PC-9 (cell line): ENCODE data around the gene MRPS10. TPM values are rescaled to one million over a fixed set of nuclear protein-coding genes. Genes with fewer than 3 reads are reported as not detected.

ENCODE experiments used
- BruUV-seq: library from RNA; stranded (reverse); fragments of 400-500 nt; replicated peaks from 2 replicates; lab custom pipeline; 2021; lab: Mats Ljungman, UMichigan
- CTCF ChIA-PET: fragments of 300-600 bp; sonication (Branson Sonifier 250); formaldehyde crosslinking; loops from one replicate; lab custom pipeline; 2022; ENCODE audit warnings: antibody characterized with exemption; lab: Charles Lee
- POLR2A ChIA-PET: fragments of 300-600 bp; sonication (Branson Sonifier 250); formaldehyde crosslinking; loops from one replicate; lab custom pipeline; 2022; ENCODE audit warnings: antibody characterized with exemption; ENCODE audit not compliant: unreplicated experiment; lab: Charles Lee
- DNase-seq, 2 experiments: peaks; one replicate each; pipeline versions ENCODE4 v3.0.0 to v3.0.0-alpha.2; 2015 to 2022; ENCODE audit warnings: mixed read lengths in 1 of 2
- H2AFZ ChIP-seq: fragments of 200-600 bp; sonication (generic); 2 replicates; pipeline ENCODE4 v1.8.1; 2017; ENCODE audit warnings: antibody characterized with exemption
- H3F3A ChIP-seq: fragments of 200-600 bp; sonication (generic); 2 replicates; pipeline ENCODE4 v1.8.1; 2017; ENCODE audit warnings: antibody characterized with exemption, mild to moderate bottlenecking, low read depth; ENCODE audit not compliant: insufficient read depth
- H3K27ac ChIP-seq: fragments of 200-600 bp; sonication (generic); 2 replicates; pipeline ENCODE4 v1.6.1; 2016; ENCODE audit warnings: mixed run types
- H3K27me3 ChIP-seq: fragments of 200-600 bp; sonication (generic); 2 replicates; pipeline ENCODE4 v1.6.1; 2016; ENCODE audit warnings: low read depth, mixed run types; ENCODE audit not compliant: insufficient read depth
- H3K36me3 ChIP-seq: fragments of 200-600 bp; sonication (generic); 2 replicates; pipeline ENCODE4 v1.6.1; 2016; ENCODE audit warnings: low read depth, mixed run types
- H3K4me1 ChIP-seq: fragments of 200-600 bp; sonication (generic); replicated peaks from 2 replicates; pipeline ENCODE4 v1.6.1; 2016; ENCODE audit warnings: mixed run types; ENCODE audit not compliant: insufficient read depth
- H3K4me2 ChIP-seq: fragments of 200-600 bp; sonication (generic); 2 replicates; pipeline ENCODE4 v1.6.1; 2017; ENCODE audit warnings: mixed run types
- H3K4me3 ChIP-seq: fragments of 200-600 bp; sonication (generic); 2 replicates; pipeline ENCODE4 v1.6.1; 2016; ENCODE audit warnings: mixed run types
- H3K79me2 ChIP-seq: fragments of 200-600 bp; sonication (generic); 2 replicates; pipeline ENCODE4 v1.6.1; 2017; ENCODE audit warnings: low read depth, mixed run types
- H3K9me2 ChIP-seq: fragments of 200-600 bp; sonication (generic); 2 replicates; pipeline ENCODE4 v1.8.1; 2017; ENCODE audit warnings: mild to moderate bottlenecking; ENCODE audit not compliant: insufficient read depth
- H3K9me3 ChIP-seq: fragments of 200-600 bp; sonication (generic); 2 replicates; pipeline ENCODE4 v1.8.1; 2016; ENCODE audit warnings: low read depth; ENCODE audit not compliant: insufficient read depth
- H4K20me1 ChIP-seq: fragments of 200-600 bp; sonication (generic); 2 replicates; pipeline ENCODE4 v1.8.1; 2017; ENCODE audit not compliant: insufficient read depth
- EZH2 ChIP-seq: fragments of 200-600 bp; sonication (generic); IDR thresholded peaks from 2 replicates; pipeline ENCODE4 v1.8.0; 2017; ENCODE audit warnings: antibody characterized with exemption, low read depth
- intact Hi-C: fragments of 100-400 bp; cut with micrococcal nuclease; formaldehyde crosslinking; loops from one replicate; pipeline ENCODE4 v1.10.0; 2022; ENCODE audit not compliant: unreplicated experiment
- total RNA-seq: library from RNA; stranded (reverse); gene quantifications from 2 replicates; pipeline ENCODE4 v1.2.3, GENCODE V29; 2021
- TF ChIP-seq, protein P1 (sequence below): fragments of 200-600 bp; sonication (generic); conservative IDR thresholded peaks from 2 replicates; pipeline ENCODE4 v1.6.1; 2017; ENCODE audit warnings: mixed run types, antibody characterized with exemption, mild to moderate bottlenecking, moderate library complexity

The MRPS10 gene
- total RNA-seq, 1 experiment from 2014 or later = 56.5 TPM

GRCh38 chr6:42236030-42236429 lies 18.4 kb upstream of the MRPS10 start:
- no peaks in the 10 kb centered on the region for H3K36me3 ChIP-seq
- no peaks in the 10 kb centered on the region for H3K27me3 ChIP-seq
- H2AFZ ChIP-seq = no peak overlapping the region
- H3F3A ChIP-seq = peaks cover 21% of the 10 kb centered on the region
- no peaks in the 10 kb centered on the region for H3K9me2 ChIP-seq
- H3K4me1 ChIP-seq = peaks cover 24% of the 10 kb centered on the region
- no peak for TF ChIP-seq EZH2
- TF ChIP-seq, protein P1, sequence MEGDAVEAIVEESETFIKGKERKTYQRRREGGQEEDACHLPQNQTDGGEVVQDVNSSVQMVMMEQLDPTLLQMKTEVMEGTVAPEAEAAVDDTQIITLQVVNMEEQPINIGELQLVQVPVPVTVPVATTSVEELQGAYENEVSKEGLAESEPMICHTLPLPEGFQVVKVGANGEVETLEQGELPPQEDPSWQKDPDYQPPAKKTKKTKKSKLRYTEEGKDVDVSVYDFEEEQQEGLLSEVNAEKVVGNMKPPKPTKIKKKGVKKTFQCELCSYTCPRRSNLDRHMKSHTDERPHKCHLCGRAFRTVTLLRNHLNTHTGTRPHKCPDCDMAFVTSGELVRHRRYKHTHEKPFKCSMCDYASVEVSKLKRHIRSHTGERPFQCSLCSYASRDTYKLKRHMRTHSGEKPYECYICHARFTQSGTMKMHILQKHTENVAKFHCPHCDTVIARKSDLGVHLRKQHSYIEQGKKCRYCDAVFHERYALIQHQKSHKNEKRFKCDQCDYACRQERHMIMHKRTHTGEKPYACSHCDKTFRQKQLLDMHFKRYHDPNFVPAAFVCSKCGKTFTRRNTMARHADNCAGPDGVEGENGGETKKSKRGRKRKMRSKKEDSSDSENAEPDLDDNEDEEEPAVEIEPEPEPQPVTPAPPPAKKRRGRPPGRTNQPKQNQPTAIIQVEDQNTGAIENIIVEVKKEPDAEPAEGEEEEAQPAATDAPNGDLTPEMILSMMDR = no peak
- no peak overlapping the region for H3K4me2 ChIP-seq
- no peak overlapping the region for H3K27ac ChIP-seq
- no peak for DNase-seq
- BruUV-seq = no TSS peak
- no peaks in the 10 kb centered on the region for H3K9me3 ChIP-seq
- intact Hi-C loops = no loop called here
- ChIA-PET CTCF (no interaction called here), POLR2A (no interaction called here)
- H4K20me1 ChIP-seq = no peaks in the 10 kb centered on the region
- H3K4me3 ChIP-seq = no peak overlapping the region
- H3K79me2 ChIP-seq = no peaks in the 10 kb centered on the region

DNA sequence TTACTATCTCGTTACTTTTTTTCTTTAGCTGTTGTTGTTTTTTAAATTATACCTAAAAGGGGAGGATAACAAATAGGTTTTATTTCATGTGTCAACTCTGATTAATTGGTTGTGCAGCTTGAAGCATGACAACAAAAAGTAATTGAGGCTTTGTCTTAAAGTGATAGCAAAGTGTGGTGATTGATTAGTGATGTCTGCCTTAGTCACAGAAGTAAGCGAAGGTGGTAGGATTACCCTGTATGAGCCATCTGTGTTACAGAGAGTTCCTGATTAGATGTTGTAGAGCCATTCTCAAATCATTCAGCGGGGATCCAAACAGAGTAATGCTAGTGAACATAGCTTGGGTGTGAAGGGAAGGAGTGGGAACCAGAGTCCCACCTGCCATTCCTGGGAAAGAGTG lies 14.4 kb upstream of the MRPS10 start:
- intact Hi-C loops = no loop called here
- no peak overlapping the region for H3K4me2 ChIP-seq
- H3K27ac ChIP-seq = no peak overlapping the region
- peaks cover 18% of the 10 kb centered on the region for H3F3A ChIP-seq
- TF ChIP-seq, protein P1 = no peak
- no peak for TF ChIP-seq EZH2
- H4K20me1 ChIP-seq = no peaks in the 10 kb centered on the region
- no peaks in the 10 kb centered on the region for H3K9me3 ChIP-seq
- CTCF ChIA-PET = no interaction called here
- H3K27me3 ChIP-seq = no peaks in the 10 kb centered on the region
- no TSS peak for BruUV-seq
- DNase-seq = no peak
- H3K79me2 ChIP-seq = no peaks in the 10 kb centered on the region
- no peaks in the 10 kb centered on the region for H3K9me2 ChIP-seq
- H3K4me1 ChIP-seq = peaks cover 35% of the 10 kb centered on the region
- peaks cover 4% of the 10 kb centered on the region; the same call in 1 of the 2 replicates for H3K36me3 ChIP-seq
- H2AFZ ChIP-seq = no peak overlapping the region
- no peak overlapping the region for H3K4me3 ChIP-seq
- POLR2A ChIA-PET = interaction anchor here (0.5 kb wide), 1 partner anchor 176 kb away, joined by 3 read pairs; no protein-coding TSS in a partner anchor

DNA sequence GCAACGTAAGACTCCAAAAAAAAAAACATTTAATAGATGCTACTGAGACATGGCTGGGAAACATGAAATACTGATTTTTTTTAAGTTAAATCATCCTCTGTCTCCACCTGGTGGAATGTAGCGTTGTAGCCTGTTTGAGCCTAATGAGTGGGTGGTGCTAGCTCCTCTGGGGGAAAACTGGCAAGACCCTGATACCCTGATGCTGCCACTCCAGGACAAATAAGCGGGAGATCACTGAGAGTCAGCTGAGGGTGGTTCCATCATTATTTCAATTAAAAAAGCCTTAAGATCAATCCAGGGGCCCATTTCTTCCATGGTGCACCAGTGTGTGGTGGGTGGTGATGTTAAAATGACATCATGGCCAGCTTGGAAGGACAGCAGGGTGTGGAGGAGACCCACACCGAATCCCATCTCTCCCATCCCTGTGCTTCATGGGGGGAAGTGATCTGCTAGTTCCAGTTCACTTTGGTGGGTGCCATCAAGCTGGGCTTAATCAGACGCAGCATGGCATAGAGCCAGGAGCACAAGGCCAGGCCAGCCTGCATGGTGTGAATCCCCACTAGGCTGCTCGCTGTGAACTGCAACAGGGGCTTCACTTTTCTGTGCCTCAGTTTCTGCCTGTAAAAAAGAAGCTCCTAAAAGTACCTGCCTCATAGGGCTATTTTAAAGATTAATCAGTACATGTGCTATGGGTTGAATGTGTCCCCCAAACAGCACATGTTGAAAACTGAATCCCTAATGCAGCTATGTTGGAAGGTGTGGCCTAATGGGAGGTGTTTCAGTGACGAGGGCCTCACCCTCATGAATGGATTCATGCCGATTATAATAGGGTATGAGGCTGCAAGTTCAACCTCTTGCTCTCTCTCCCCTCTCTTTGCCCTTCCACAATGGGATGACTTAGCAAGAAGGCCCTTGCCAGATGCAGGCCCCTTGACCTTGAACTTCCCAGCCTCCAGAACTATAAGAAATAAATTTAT lies 13.0 kb upstream of the MRPS10 start:
- Histone ChIP-seq H3K9me2 (no peaks in the 10 kb centered on the region), H3K27ac (0 out of 2 replicates have a peak overlapping the region, but pooled peaks have one; percentile 2), H3K4me1 (peaks cover 47% of the 10 kb centered on the region), H3K79me2 (0 out of 2 replicates have a peak, but pooled peaks cover 4% of the 10 kb centered on the region), H3K4me3 (no peak overlapping the region), H3K4me2 (no peak overlapping the region), H3K27me3 (no peaks in the 10 kb centered on the region), H2AFZ (no peak overlapping the region), H4K20me1 (no peaks in the 10 kb centered on the region), H3K9me3 (no peaks in the 10 kb centered on the region), H3F3A (peaks cover 29% of the 10 kb centered on the region), H3K36me3 (peaks cover 4% of the 10 kb centered on the region; the same call in 1 of the 2 replicates)
- CTCF ChIA-PET = interaction anchor here (0.6 to 2.1 kb wide), 5 partner anchors 16 to 515 kb away, joined by 3 to 30 read pairs (median 7); partner anchors contain the start of gene TBCC
- BruUV-seq = no TSS peak
- intact Hi-C loops = no loop called here
- POLR2A ChIA-PET = interaction anchor here (0.5 to 0.7 kb wide), 3 partner anchors 16 to 87 kb away, joined by 3 to 6 read pairs (median 3); no protein-coding TSS in a partner anchor
- TF ChIP-seq EZH2 = no peak
- TF ChIP-seq, protein P1 = peak; percentile 69
- DNase-seq = no peak
